PFSK-1 (cell line): ENCODE measurements around the gene C2orf76.

ENCODE experiments used
- SIN3A ChIP-seq: IDR thresholded peaks from 2 replicates; pipeline ENCODE4 v1.6.1; 2012; ENCODE audit warnings: mild to moderate bottlenecking, low read length, moderate library complexity, borderline replicate concordance; ENCODE audit not compliant: insufficient read depth
- TAF1 ChIP-seq: IDR thresholded peaks from 2 replicates; pipeline ENCODE4 v1.6.1; 2012; ENCODE audit warnings: low read length, control low read depth, borderline replicate concordance; ENCODE audit not compliant: insufficient read depth
- TF ChIP-seq, protein P1 (sequence below), 2 experiments: IDR thresholded peaks; 2 replicates each; pipeline versions ENCODE4 v1.6.1 to v1.8.0; 2011 to 2012; ENCODE audit warnings: low read depth in 2 of 2, low read length in 2 of 2, control low read depth in 1 of 2, inconsistent platforms in 1 of 2, mild to moderate bottlenecking in 1 of 2, moderate library complexity in 1 of 2; ENCODE audit not compliant: insufficient read depth in 1 of 2

DNA sequence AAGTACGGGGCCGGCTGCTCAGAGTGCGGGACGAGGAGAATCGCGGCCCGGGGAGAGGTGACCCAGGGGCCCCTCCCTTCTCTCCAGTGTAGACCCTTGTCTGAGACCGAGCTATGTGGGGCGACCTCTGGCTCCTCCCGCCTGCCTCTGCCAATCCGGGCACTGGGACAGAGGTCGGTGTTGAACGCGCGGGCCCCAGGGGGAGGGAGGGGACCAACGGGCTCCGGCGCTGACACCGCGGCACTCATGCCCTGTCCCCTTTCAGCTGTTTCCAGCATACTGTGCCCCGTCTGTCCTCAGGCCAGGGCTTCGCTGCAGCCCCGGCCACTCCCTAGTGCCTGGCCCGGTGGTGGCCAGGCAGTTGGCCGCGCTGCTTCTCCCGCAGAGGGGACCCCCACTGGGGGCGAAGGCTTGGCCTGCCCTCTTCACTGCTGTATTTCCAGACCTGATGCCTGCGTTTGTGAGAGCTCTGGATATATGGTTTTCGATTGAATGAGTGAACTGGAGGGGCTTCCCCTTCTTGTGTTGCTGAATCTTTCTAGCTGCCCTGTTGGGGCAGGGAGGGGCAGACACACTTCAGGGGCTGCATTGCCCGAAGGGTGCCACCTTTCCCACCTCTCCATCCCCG, 952 bp upstream of the C2orf76 start:
- TF ChIP-seq SIN3A (no peak), TAF1 (no peak)
- TF ChIP-seq, protein P1, sequence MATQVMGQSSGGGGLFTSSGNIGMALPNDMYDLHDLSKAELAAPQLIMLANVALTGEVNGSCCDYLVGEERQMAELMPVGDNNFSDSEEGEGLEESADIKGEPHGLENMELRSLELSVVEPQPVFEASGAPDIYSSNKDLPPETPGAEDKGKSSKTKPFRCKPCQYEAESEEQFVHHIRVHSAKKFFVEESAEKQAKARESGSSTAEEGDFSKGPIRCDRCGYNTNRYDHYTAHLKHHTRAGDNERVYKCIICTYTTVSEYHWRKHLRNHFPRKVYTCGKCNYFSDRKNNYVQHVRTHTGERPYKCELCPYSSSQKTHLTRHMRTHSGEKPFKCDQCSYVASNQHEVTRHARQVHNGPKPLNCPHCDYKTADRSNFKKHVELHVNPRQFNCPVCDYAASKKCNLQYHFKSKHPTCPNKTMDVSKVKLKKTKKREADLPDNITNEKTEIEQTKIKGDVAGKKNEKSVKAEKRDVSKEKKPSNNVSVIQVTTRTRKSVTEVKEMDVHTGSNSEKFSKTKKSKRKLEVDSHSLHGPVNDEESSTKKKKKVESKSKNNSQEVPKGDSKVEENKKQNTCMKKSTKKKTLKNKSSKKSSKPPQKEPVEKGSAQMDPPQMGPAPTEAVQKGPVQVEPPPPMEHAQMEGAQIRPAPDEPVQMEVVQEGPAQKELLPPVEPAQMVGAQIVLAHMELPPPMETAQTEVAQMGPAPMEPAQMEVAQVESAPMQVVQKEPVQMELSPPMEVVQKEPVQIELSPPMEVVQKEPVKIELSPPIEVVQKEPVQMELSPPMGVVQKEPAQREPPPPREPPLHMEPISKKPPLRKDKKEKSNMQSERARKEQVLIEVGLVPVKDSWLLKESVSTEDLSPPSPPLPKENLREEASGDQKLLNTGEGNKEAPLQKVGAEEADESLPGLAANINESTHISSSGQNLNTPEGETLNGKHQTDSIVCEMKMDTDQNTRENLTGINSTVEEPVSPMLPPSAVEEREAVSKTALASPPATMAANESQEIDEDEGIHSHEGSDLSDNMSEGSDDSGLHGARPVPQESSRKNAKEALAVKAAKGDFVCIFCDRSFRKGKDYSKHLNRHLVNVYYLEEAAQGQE (IDR thresholded peaks at IDR 0.05; ENCODE audit: insufficient read depth in 1 of 2, low read depth in 2 of 2, low read length in 2 of 2): no peak
